Lung microvascular endothelial cell (primary cell): ENCODE results near the gene CCDC183. TPM values are rescaled to one million over a fixed set of nuclear protein-coding genes. Genes with fewer than 3 reads are reported as not detected.
"Not testable (repeated sequence)": the region's sequence is repeated elsewhere in the genome, so short reads cannot be mapped to it uniquely, and the experiment has no call there.

Experiments used
- DNase-seq, 2 donors: peaks; one replicate each; pipeline versions ENCODE4 v3.0.0 to v3.0.0-alpha.2; 2010; ENCODE audit warnings: low read depth in 2 of 2
- total RNA-seq: library from RNA; depleted of rRNA; stranded (reverse); fragments of >200 nt; gene quantifications from 2 replicates; pipeline ENCODE4 v1.2.1, GENCODE V29; 2014

The CCDC183 gene
- total RNA-seq, 1 donor from 2014 or later: 1.4 TPM

DNA sequence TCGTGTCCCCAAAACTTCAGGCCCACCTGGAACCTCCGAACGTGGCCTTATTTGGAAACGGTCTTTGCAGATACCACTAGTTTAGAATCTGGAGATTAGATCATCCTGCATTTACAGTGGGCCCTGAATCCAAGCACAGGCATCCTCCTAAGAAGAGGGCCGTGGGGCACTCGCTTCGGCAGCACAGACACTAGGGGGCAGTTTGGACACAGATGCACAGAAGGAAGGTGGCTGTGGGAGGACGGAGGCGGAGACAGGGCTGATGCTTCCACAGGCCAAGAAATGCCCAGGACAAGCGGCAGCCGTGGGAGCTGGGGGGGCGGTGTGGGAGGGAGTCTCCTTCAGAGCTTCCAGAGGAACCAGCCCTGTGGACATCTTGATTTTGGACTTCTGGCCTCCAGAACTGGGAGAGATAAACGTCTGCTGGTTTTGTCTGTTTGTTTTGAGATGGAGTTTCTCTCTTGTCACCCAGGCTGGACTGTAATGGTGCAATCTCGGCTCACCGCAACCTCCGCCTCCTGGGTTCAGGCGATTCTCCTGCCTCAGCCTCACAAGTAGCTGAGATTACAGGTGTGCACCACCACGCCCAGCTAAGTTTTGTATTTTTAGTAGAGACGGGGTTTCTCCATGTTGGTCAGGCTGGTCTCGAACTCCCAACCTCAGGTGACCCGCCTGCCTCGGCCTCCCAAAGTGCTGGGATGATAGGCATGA, 35.1 kb upstream of the CCDC183 start:
- peak; percentile 62 to 67 for DNase-seq

DNA sequence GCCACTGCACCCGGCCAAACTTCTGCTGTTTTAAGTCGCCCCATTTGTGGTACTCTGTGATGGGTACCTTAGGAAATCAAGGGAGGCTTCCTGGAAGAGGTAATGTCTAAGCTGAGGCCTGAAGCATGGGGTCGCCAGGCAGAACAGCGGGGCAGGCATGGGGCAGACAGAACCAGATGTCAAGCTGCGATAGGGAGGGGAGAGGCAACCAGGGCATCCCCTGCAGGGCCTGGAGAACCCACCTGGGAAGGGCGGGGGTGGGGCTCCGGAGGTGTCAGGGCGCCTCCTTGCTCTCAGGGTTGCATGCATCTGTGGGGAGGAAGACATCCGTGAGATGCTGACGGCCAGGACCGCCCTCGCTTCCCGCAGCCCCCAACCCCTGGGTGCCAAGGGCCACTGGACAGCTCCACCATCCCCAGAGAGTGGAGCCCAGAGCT, 34.6 kb upstream of the CCDC183 start:
- no peak for DNase-seq

DNA sequence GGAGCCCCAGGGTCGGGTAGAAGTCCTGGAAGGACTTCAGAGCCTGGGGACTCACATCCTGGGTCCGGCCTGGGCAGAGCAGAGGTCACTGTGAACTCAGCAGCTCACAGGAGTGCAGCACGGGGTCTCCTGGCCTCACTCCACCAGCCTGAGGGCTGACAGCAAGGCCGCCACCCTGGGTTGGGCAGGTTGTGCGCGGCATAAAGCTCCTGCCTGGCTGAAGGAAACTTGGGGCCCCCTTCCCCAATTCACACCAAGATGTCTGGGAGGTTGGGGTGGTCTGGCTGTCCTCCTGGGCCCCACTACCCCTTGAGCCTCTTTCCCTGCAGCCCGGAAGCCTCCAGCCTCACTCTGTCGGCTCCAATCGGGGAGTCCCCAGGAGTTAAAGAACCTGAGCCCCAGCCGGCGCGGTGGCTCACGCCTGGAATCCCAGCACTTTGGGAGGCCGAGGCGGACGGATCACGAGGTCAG, 33.9 kb upstream of the CCDC183 start:
- no peak for DNase-seq

DNA sequence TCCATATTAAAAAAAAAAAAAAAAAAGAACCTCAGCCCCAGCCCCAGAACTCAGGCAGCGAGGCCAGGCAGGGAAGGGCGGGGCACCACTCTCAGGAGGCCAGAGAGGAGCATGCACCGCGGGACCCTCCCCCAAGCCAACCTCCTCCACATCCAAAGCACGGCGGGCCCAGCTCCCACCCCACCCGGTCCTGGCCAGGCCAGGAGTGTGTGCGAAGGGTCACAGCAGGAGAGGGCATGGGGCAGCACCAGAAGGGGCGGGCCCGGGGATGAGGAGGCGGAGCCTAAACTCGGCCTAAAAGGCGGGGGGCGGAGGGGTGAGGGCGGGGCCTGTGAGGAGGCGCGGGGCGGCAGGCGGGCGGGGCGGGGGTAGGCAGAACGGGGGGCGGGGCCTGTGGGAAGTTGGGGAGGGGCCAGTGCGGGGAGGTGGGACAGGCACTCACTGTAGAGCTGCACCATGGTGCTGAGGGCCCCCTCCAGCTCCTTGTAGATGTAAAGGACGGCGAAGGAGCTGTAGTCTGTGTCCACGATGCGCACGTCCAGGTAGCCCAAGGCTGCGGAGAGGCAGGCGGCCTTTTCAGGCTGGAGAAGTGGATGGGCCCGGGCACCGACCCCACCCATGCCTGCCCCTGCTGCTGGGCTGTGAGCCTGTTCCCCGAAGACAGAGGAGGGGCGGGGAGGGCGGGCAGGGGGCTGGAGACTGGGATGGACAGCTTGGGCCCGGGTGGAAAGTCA, 33.1 kb upstream of the CCDC183 start:
- peak in 1 of 2 donors; percentile 56 for DNase-seq

DNA sequence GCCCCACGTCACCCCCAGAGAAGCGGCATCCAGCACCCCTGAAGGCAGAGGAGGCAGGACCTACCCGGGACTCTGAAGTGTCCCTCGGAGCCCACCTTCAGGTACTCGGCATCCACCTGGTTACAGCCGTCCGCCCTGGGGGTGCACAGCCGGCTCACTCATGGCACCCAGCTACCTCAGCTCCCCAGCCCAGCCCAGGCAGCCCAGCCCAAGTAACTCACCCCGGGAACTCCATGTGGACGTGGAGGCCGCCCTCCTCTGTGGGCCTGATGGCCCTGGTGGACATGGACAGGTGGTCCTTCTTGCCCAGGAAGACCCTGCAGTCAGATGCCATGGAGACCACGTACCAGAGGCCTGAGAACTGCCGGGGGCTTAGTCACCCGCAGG, 32.5 kb upstream of the CCDC183 start:
- no peak for DNase-seq

DNA sequence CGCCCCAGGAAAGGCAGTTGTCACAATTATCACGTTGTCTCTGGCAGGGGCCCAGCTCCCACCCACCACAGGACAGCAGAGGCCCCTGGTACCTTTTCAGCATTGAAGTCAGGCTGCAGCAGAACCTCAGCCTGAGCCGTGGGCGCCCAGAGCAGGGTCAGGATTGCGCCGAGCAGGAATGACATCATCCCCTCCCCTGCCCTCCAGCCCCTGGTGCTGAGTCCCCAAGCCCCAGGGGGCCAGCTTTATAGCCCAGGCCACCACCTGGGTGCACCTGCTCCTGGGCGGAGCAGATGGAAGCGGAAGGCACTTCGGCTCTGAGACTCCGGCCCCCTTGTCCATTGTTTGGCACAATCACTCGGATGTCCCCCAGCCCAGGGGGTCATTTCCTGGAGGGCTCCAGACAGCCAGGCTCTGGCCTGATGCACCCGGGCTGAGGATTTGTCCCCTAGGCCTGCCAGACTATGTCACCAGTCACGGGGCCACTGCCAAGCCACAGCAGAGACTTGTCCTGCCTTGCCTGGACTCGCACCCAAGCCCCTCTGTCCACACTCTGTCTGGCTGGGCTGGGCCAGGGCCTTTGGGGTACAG, 31.7 kb upstream of the CCDC183 start, which contains the start of gene LCN15:
LCN15 (minus strand) TSS at position 218 of the 591 bp plus-strand sequence; CDS start at position 188, 30 bp downstream.
- no peak for DNase-seq

DNA sequence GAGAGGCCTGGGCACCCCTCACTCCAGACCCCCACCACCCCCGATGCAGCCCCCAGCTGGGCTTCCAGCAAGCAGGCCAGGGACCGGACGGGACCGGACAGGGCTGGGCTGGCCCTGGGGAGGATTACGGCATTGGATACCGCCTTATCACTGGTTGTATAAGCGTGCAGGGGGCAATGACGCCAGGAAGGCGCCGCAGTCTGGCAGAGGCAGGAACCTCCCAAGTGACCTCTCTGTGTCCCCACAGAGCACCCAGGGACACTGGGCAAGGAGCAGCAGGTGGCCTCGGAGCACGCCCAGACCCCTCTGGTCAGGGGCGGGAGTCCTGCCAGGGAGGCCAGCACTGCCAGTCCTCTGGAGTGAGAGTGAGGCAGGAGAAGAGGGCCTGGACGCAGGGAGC, 31.1 kb upstream of the CCDC183 start:
- DNase-seq: no peak

DNA sequence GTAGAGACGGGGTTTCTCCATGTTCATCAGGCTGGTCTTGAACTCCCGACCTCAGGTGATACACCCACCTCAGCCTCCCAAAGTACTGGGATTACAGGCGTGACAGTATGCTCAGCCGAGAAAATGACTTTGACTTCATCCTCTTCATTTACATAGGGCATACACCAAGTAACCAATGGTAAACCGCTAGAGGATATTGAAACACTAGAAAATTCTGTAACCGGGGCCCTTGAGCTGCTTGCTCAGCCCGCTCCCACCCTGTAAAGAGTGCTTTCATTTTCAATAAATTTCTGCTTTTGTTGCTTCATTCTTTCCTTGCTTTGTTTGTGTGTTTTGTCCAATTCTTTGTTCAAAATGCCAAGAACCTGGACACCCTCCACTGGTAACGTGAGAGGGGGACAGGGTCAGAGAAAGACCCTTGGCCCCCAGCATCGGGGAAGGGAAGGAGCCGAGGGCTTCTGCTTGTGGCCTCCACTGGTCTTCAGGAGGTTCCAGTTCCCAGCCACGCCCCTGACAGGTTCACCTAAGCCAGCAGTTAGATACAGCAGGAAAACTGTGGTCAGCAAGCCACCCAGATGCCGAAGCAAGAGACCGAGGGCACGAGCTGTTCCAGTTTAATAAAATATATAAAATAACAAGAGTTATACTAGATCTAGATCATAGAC, 30.3 kb upstream of the CCDC183 start:
- not testable (repeated sequence) for DNase-seq

DNA sequence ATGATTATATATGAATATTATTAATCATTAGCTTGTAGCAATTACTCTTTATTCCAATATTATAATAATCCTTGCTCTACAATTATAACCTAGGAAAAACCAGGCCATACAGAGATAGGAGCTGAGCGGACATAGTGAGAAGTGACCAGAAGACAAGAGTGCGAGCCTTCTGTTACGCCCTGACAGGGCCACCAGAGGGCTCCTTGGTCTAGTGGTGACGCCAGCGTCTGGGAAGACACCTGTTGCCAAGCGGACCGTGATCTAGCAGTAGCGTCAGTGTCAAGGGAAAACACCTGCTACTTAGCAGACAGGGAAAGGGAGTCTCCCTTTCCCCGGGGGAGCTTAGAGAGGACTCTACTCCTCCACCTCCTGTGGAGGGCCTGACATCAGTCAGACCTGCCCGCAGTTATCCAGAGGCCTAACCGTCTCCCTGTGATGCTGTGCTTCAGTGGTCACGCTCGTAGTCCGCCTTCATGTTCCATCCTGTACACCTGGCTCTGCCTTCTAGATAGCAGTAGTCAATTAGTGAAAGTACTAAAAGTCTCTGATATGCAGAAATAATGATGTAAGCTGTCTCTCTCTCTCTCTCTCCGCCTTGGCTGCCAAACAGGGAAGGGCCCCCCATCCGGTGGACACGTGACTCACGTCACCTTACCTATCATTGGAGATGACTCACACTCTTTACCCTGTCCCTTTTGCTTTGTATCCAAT, 29.6 kb upstream of the CCDC183 start:
- DNase-seq: peak in 1 of 2 donors; percentile 68

DNA sequence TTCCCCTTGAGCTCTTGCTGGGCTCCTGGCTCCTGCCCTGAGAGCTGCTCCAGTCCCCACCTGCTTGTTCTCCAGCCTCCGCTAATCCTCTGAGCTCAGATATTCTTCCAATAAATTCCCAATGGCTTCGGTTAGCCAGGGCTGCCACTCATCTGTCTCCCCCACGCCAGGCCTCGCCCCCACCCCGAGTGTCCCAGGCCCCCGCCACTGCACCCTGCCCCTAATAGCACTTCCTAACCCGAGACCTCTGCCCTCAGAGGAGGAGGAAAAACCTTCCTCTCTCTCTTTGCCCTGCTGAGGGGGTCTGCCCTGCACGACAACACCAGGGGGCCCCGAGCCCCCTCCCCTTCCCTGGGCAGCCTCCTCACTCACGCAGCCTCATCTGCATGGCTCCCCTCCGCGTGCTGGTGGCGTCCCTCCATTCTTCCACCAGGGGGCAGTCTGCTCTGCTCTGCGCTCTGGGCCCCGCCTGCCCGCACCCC, 26.4 kb upstream of the CCDC183 start:
- DNase-seq: peak; percentile 27 to 52

DNA sequence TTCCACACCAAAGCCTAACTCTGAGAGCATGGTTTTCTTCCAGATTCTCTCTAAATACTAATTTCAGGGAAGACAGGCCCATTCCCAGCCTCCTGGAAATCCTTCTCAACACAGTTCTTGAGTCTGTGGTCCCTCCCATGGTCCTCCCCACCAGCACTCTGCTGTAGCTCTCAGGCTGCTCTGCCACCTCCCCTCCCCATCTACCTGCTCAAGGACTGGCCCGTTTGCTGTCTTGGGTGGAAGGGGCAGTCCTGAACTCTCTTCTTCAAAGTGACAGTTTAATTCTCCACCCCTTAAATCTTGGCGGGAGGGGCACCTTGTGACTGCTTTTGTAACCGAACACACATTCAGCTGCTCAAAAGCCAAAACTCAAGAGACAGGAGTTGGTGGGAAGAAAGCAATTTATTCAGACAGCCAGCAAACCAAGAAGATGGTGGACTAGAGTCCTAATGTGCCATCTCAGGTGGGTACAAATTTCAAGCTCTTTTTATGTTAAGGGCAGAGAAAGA, 24.2 kb upstream of the CCDC183 start:
- DNase-seq: no peak

DNA sequence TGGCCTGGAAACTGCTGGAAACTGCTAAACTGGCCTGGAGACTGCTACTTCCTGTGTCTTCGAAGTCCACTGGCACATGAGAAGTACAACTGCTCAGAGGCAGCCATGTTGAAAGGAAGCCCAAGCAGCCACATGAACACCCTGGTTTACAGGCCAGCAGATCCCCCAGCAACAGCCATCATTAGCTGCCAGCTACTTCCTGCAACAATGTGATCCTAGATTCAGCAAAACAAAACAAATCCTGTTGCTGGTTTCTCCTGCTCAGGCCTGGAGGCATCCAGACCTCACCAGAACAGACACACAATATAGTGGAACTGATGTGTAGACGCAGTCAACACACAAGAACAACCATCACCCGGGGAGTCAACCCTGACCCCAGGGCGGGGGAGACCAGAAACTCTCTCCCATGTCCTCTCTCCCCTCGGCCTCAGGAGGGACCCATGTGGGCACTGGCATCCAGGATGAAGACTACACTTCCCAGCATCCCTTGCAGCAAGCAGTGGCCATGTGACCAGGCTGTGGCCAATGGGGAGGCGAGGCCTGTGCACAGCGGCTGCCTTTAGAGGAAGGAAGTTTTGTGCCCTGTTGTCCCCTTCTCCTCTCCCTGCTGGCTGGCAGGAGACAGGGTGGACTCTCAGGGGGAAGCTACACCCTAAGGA, 22.6 kb upstream of the CCDC183 start:
- DNase-seq: peak; percentile 30 to 62

DNA sequence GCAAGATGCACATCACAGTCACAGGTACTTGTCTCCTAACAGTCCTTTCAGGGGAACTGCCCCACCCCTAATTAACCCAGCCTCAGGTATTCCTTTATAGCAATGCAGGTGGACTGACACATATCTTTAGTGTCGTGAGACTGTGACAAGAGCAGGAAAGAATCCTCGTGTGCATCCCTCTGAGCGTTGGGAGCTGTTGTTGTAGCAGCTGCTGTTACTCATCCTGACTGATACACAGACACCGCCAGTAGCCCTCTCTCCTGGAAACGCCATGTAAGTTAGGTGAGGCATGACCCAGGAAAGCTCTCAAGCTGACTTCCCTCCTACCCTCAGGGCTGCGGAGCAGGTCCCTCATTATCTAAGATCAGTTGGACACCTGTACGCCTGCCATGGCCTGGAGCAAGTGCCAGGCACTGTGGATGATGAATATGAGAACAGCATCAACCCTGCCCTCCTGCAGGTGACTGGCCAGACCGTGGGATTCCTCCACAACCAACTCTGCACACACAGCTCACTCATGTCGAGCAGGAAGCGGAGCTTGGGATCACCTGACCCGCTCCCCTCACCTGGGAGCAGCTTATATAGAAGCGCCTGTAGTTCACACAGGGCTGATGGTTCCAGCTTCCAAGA, 21.6 kb upstream of the CCDC183 start:
- DNase-seq: no peak

DNA sequence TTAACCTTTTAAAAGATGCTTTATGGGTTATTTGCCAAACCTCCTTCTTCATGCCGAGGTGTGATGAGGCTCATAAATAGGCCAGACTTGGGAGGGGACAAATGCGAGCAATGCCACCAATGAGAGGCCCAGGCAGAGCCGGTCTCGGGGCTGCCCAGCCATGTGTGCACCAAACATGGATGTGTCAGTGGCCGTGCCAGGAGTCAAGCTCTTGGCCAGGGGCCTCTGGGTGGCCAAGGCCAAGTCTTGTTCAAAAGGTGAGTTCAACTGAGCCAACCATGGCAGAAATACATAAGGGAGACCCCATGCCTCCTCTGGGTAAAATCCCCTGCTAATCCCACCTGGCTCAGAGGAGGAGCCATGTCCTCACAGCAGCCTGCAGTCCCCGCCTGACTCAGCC, 20.9 kb upstream of the CCDC183 start:
- DNase-seq: no peak

DNA sequence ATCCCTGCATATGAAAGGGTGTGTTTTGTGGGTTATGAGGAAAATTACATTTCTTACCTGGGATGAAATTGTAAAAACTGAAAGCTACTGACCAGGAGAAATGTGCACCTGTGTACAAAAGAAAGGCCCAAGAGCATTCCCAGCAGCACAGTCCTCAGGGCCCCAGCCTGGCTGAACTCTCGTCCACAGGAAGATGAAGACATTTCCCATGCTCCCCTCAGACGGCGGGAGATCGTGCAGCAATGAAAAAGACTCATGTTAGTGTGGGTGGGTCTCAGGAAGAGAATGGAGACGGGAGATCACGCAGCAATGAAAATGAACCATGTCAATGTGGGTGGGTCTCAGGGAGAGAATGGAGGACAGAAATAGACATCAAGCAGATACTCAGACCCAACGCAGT, 19.2 kb upstream of the CCDC183 start:
- DNase-seq: no peak

DNA sequence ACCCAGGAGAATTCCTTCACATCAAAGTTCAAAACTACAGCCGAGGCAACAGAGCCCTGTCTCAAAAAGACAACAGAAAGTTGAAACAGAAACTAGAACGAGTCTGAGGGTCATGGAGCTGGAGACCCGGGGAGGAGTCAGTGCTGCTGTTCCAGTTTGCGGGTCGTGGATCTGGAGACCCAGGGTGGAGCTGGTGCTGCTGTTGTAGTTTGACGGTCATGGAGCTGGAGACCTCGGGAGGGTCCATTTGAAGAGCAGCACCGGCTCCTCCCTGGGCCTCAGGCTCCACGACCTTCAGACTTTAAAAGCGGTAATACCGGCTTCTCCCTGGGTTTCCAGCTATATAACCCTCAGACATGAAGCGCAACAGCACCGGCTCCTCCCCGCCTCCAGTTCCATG, 18.8 kb upstream of the CCDC183 start:
- DNase-seq: no peak

DNA sequence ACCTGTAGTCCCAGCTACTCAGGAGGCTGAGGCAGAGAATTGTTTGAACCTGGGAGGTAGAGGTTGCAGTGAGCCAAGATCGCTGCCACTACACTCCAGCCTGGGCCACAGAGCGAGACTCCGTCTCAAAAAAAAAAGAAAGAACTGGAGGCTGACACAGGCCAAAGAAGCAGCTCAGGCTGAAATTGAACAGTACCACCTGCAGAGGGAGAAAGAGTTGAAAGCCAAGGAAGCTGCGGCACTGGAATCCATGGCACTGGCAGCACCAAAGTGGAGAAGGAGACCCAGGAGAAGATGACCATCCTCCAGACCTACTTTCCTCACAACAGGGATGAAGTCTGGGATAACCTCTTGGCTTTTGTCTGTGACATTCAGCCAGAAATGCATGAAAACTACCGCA, 16.3 kb upstream of the CCDC183 start:
- DNase-seq: no peak

DNA sequence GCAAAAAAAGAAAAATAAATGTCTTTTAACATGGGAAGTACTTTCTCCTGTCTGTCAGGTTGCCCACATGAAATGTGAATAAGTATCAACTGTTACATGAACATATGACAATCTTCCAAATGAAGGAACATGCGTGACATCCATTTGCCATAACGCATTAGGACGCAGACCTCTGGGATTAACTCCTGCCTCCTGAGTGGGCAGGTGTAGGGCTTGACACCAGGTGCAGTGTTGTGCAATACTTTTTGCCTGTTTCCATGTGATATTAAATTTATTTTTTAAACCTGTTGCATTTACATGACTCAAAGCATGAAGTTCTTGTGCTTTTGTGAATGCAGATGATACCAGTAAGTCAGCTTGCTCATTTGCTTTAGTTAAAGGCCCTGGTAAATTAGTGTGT, 13.7 kb upstream of the CCDC183 start:
- no peak for DNase-seq

DNA sequence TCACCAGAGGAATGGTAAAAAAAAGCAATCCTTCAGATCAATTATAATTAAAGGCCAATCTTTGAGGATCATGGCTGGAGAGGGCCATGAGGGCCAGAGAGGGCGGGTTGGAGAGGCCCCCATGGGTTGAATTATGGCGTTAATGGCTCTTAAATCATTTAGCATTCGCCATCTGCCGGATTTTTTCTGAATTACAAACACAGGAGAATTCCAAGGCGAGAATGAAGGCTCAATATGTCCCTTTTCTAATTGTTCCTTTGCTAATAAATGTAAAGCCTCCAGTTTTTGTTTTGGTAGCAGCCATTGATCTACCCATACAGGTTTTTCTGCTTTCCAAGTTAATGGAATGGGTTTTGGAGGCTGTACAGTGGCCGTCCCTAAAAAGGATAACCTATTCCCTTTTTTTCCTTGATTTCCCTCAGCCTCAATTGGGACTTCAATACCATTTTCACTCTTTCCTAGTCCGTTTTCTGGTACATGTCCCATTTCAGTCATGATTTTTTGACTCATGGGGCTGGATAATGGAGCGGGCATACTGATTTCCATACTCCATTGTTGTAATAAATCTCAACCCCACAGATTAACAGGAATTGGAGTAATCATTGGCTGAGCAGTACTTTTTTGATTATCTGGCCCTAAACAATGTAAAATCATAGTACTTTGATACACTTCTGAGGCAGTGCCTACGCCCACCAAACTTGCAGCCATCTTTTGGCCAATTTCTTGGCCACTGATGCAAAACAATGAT, 11.7 kb upstream of the CCDC183 start:
- peak; percentile 23 to 43 for DNase-seq
